ENCODE data around the gene PMEPA1. TPM values are rescaled to one million over a fixed set of nuclear protein-coding genes. Genes with fewer than 3 reads are reported as not detected.

The PMEPA1 gene
- total and polyA plus RNA-seq, 2 donors (not counting 3 experiments of a cell fraction or from before 2014, with no cell fraction given) = 31.6 to 33.2 TPM

DNA sequence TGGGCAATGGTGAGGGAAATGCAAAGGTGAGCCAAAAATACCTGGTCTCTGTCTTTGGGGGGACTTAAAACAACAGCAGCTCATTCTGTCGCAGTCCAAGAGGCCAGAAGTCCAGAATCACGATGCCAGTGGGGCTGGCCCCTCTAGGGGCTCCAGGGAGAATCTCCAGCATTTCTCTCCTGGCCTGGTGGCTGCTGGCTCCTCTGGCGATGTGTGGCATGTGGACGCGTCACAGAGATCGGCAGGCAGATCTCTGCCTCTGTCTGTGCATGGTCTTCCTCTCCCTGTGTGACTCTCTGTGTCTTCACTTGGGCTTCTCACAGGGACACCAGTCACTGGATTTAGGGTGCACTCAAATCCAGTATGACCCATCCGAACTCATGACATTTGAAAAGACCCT is 14.0 kb upstream of the PMEPA1 start:
- TF ChIP-seq MYC (IDR thresholded peaks at IDR 0.05; ENCODE audit: low read depth, low read length) = no peak
- no peak for TF ChIP-seq POLR2AphosphoS5 (IDR thresholded peaks at IDR 0.05; ENCODE audit: insufficient read depth, low read depth, low read length)
- no peak for TF ChIP-seq FOS (IDR thresholded peaks at IDR 0.05; ENCODE audit: borderline replicate concordance, insufficient read depth, low read length)
- TF ChIP-seq, protein P1, sequence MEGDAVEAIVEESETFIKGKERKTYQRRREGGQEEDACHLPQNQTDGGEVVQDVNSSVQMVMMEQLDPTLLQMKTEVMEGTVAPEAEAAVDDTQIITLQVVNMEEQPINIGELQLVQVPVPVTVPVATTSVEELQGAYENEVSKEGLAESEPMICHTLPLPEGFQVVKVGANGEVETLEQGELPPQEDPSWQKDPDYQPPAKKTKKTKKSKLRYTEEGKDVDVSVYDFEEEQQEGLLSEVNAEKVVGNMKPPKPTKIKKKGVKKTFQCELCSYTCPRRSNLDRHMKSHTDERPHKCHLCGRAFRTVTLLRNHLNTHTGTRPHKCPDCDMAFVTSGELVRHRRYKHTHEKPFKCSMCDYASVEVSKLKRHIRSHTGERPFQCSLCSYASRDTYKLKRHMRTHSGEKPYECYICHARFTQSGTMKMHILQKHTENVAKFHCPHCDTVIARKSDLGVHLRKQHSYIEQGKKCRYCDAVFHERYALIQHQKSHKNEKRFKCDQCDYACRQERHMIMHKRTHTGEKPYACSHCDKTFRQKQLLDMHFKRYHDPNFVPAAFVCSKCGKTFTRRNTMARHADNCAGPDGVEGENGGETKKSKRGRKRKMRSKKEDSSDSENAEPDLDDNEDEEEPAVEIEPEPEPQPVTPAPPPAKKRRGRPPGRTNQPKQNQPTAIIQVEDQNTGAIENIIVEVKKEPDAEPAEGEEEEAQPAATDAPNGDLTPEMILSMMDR (IDR thresholded peaks at IDR 0.05; ENCODE audit: extremely low read depth in 1 of 2, insufficient read depth in 1 of 2, low read depth in 1 of 2, low read length in 2 of 2) = no peak
- no peak for TF ChIP-seq GATA2 (IDR thresholded peaks at IDR 0.05; ENCODE audit: insufficient read depth, insufficient read length, low read depth, low read length)
- no peak for TF ChIP-seq MAX (IDR thresholded peaks at IDR 0.05; ENCODE audit: insufficient read depth, insufficient read length)
- TF ChIP-seq POLR2A (IDR thresholded peaks at IDR 0.05; ENCODE audit: low read depth, low read length) = no peak
- no peak for TF ChIP-seq EZH2 (IDR thresholded peaks at IDR 0.05; ENCODE audit: borderline replicate concordance, low read depth, low read length, severe bottlenecking)
- TF ChIP-seq JUN (IDR thresholded peaks at IDR 0.05; ENCODE audit: borderline replicate concordance, insufficient read depth, insufficient read length, low read depth) = no peak
- no TSS peak for BruUV-seq (replicated peaks)
- H3K9ac ChIP-seq (replicated peaks; ENCODE audit: extremely low read depth, insufficient read depth, low read length) = no peak overlapping the region
- no peak overlapping the region for H3K4me2 ChIP-seq (ENCODE audit: insufficient read depth, low read length)
- no peaks in the 10 kb centered on the region for H3K79me2 ChIP-seq (ENCODE audit: control insufficient read depth, insufficient read depth, low read length)
- dilution Hi-C loops (cut with MboI; ENCODE audit: extremely low pct_ligation_motif_present, low sequenced_read_pairs) (no loop called here), intact Hi-C loops (cut with micrococcal nuclease) (no loop called here)
- CTCF ChIA-PET = interaction anchor here (0.6 kb wide), 1 partner anchor 129 kb away, joined by 4 read pairs; no protein-coding TSS in a partner anchor
- H3K36me3 ChIP-seq (ENCODE audit: control insufficient read depth in 2 of 2, extremely low read depth in 1 of 2, insufficient read depth in 2 of 2, low read length in 2 of 2) = no peaks in the 10 kb centered on the region
- H3K4me1 ChIP-seq (ENCODE audit: control insufficient read depth, extremely low read depth, insufficient read depth, low read length) = peaks cover 2% of the 10 kb centered on the region
- no peak overlapping the region for H3K4me3 ChIP-seq (replicated peaks in 1 of 3; ENCODE audit: insufficient read depth in 1 of 3, low read depth in 1 of 3, low read length in 3 of 3)
- H3K27me3 ChIP-seq (ENCODE audit: control insufficient read depth in 2 of 2, insufficient read depth in 2 of 2, low read length in 2 of 2) = peaks cover 3 to 27% of the 10 kb centered on the region in 2 experiments
- H3K9me3 ChIP-seq (replicated peaks; ENCODE audit: control insufficient read depth, insufficient read depth, low read length) = no peaks in the 10 kb centered on the region
- POLR2A ChIA-PET = no interaction called here
- no peak overlapping the region for H2AFZ ChIP-seq (ENCODE audit: low read depth, low read length)
- no peaks in the 10 kb centered on the region for H4K20me1 ChIP-seq (replicated peaks; ENCODE audit: control insufficient read depth, extremely low read depth, insufficient read depth, low read length)
- H3K9me1 ChIP-seq (replicated peaks; ENCODE audit: control insufficient read depth, extremely low read depth, insufficient read depth, low read length) = no peaks in the 10 kb centered on the region
- FAIRE-seq (no peak), DNase-seq (ENCODE audit: low read depth, low spot score) (no peak)
- no peak overlapping the region for H3K27ac ChIP-seq (ENCODE audit: insufficient read depth, low read depth, low read length)

All from endothelial cell of umbilical vein (primary cell).